Endothelial cell of umbilical vein (primary cell): ENCODE measurements around the gene ACSBG1. TPM values are rescaled to one million over a fixed set of nuclear protein-coding genes. Genes with fewer than 3 reads are reported as not detected.

Experiments used
- BruUV-seq: library from RNA; stranded (reverse); fragments of 400-500 nt; replicated peaks from 2 replicates; lab custom pipeline; 2021; lab: Mats Ljungman, UMichigan
- CTCF ChIA-PET: fragments of 300-600, 350-600 bp; sonication (Branson Sonifier 250); formaldehyde crosslinking; loops from one replicate; lab custom pipeline; 2021; ENCODE audit warnings: antibody characterized with exemption, inconsistent platforms; lab: Charles Lee
- POLR2A ChIA-PET: fragments of 300-600, 350-600 bp; sonication (Branson Sonifier 250); formaldehyde crosslinking; loops from one replicate; lab custom pipeline; 2021; ENCODE audit warnings: antibody characterized with exemption, inconsistent platforms; lab: Charles Lee
- DNase-seq: peaks from one replicate; pipeline ENCODE4 v3.0.0-alpha.2; 2011; ENCODE audit warnings: low read depth, low spot score
- FAIRE-seq: peaks from 2 replicates; lab custom pipeline; 2011; peaks lifted over from hg19 to GRCh38; lab: Jason Lieb, UNC
- H2AFZ ChIP-seq: 2 replicates; pipeline ENCODE4 v1.6.0; 2012; ENCODE audit warnings: low read depth, low read length, control low read depth, inconsistent platforms
- H3K27ac ChIP-seq: 2 replicates; pipeline ENCODE4 v1.5.1; 2011; ENCODE audit warnings: low read depth, mild to moderate bottlenecking, control low read depth, low read length, moderate library complexity; ENCODE audit not compliant: insufficient read depth
- H3K27me3 ChIP-seq, 2 experiments: 2 replicates each; pipeline versions ENCODE4 v1.6.0 to v1.6.1; 2011; ENCODE audit warnings: low read length in 2 of 2, mixed read lengths in 1 of 2; ENCODE audit not compliant: control insufficient read depth in 2 of 2, insufficient read depth in 2 of 2
- H3K36me3 ChIP-seq, 2 experiments: 2 replicates in 1 of 2; 3 replicates in 1 of 2; pipeline ENCODE4 v1.5.1; 2011; ENCODE audit warnings: low read length in 2 of 2, mild to moderate bottlenecking in 1 of 2, moderate library complexity in 1 of 2; ENCODE audit not compliant: control insufficient read depth in 2 of 2, insufficient read depth in 2 of 2; ENCODE audit errors: extremely low read depth in 1 of 2
- H3K4me1 ChIP-seq: 3 replicates; pipeline ENCODE4 v1.5.1; 2011; ENCODE audit warnings: mild to moderate bottlenecking, low read length; ENCODE audit not compliant: control insufficient read depth, insufficient read depth; ENCODE audit errors: extremely low read depth
- H3K4me2 ChIP-seq: 2 replicates; pipeline ENCODE4 v1.6.1; 2011; ENCODE audit warnings: low read length, control low read depth, mixed read lengths; ENCODE audit not compliant: insufficient read depth
- H3K4me3 ChIP-seq, 3 experiments: fragments of 200-600 bp in 1 of 3; sonication (generic), shearing (Covaris generic) in 1 of 3; replicated peaks in 1 of 3; 2 replicates each; pipeline ENCODE4 v1.5.1; 2011 to 2016; ENCODE audit warnings: control low read depth in 3 of 3, low read length in 3 of 3, mild to moderate bottlenecking in 2 of 3, inconsistent platforms in 1 of 3, low read depth in 1 of 3, moderate library complexity in 1 of 3; ENCODE audit not compliant: insufficient read depth in 1 of 3
- H3K79me2 ChIP-seq: 2 replicates; pipeline ENCODE4 v1.6.0; 2012; ENCODE audit warnings: low read length, inconsistent platforms; ENCODE audit not compliant: control insufficient read depth, insufficient read depth
- H3K9ac ChIP-seq: replicated peaks from 2 replicates; pipeline ENCODE3; 2011; ENCODE audit warnings: low read length, control low read depth; ENCODE audit not compliant: insufficient read depth; ENCODE audit errors: extremely low read depth
- H3K9me1 ChIP-seq: replicated peaks from 3 replicates; pipeline ENCODE4 v1.6.0; 2011; ENCODE audit warnings: mild to moderate bottlenecking, low read length; ENCODE audit not compliant: control insufficient read depth, insufficient read depth; ENCODE audit errors: extremely low read depth
- H3K9me3 ChIP-seq: replicated peaks from 2 replicates; pipeline ENCODE4 v1.5.1; 2012; ENCODE audit warnings: low read length, inconsistent platforms; ENCODE audit not compliant: control insufficient read depth, insufficient read depth
- H4K20me1 ChIP-seq: replicated peaks from 2 replicates; pipeline ENCODE3; 2011; ENCODE audit warnings: mild to moderate bottlenecking, low read length; ENCODE audit not compliant: control insufficient read depth, insufficient read depth; ENCODE audit errors: extremely low read depth
- EZH2 ChIP-seq: IDR thresholded peaks from 2 replicates; pipeline ENCODE4 v1.6.1; 2012; ENCODE audit warnings: borderline replicate concordance, low read depth, mild to moderate bottlenecking, moderate library complexity, low read length, inconsistent platforms; ENCODE audit not compliant: severe bottlenecking
- FOS ChIP-seq: IDR thresholded peaks from 2 replicates; pipeline ENCODE4 v1.6.1; 2011; ENCODE audit warnings: mild to moderate bottlenecking, low read length, moderate library complexity, borderline replicate concordance; ENCODE audit not compliant: insufficient read depth
- GATA2 ChIP-seq: IDR thresholded peaks from 2 replicates; pipeline ENCODE4 v1.7.0; 2011; ENCODE audit warnings: low read depth, mild to moderate bottlenecking, moderate library complexity, mixed read lengths, low read length; ENCODE audit not compliant: insufficient read length, insufficient read depth
- JUN ChIP-seq: IDR thresholded peaks from 2 replicates; pipeline ENCODE4 v1.6.1; 2011; ENCODE audit warnings: borderline replicate concordance, low read depth; ENCODE audit not compliant: insufficient read length, insufficient read depth
- MYC ChIP-seq: IDR thresholded peaks from one replicate; pipeline ENCODE4 v1.6.1; 2011; ENCODE audit warnings: mild to moderate bottlenecking, low read depth, low read length
- POLR2A ChIP-seq: IDR thresholded peaks from 2 replicates; pipeline ENCODE4 v1.6.1; 2012; ENCODE audit warnings: low read depth, mild to moderate bottlenecking, control low read depth, low read length
- POLR2AphosphoS5 ChIP-seq: IDR thresholded peaks from 2 replicates; pipeline ENCODE4 v1.6.1; 2012; ENCODE audit warnings: low read depth, mild to moderate bottlenecking, control low read depth, low read length, moderate library complexity; ENCODE audit not compliant: insufficient read depth
- dilution Hi-C: fragments of 300-500 bp; cut with MboI; formaldehyde crosslinking; loops from one replicate; pipeline ENCODE4 v1.15.0; 2019; ENCODE audit warnings: low sequenced_read_pairs; ENCODE audit not compliant: extremely low pct_ligation_motif_present
- intact Hi-C: fragments of 100-400 bp; cut with micrococcal nuclease; formaldehyde crosslinking; loops from one replicate; pipeline ENCODE4 v1.10.0; 2022
- polyA plus RNA-seq, 4 experiments: library from polyadenylated mRNA; depleted of rRNA in 3 of 4; stranded (reverse) in 3 of 4; unstranded in 1 of 4; fragments of >200 nt; gene quantifications; 2 replicates each; pipeline versions ENCODE4 v1.2.1 to v1.2.3, GENCODE V29; 2011 to 2012; ENCODE audit warnings: missing spikeins in 1 of 4
- total RNA-seq: library from RNA; stranded (reverse); gene quantifications from 2 replicates; pipeline ENCODE4 v1.2.3, GENCODE V29; 2021
- TF ChIP-seq, protein P1 (sequence below), 2 donors: IDR thresholded peaks; 1 replicate in 1 of 2; 2 replicates in 1 of 2; pipeline ENCODE4 v1.5.1; 2011; ENCODE audit warnings: low read length in 2 of 2, mild to moderate bottlenecking in 2 of 2, moderate library complexity in 2 of 2, control low read depth in 1 of 2, inconsistent platforms in 1 of 2, low read depth in 1 of 2; ENCODE audit not compliant: insufficient read depth in 1 of 2; ENCODE audit errors: extremely low read depth in 1 of 2
- TF ChIP-seq, protein P2 (sequence below): IDR thresholded peaks from 2 replicates; pipeline ENCODE4 v1.6.1; 2011; ENCODE audit not compliant: insufficient read depth, insufficient read length

ACSBG1 gene
- total and polyA plus RNA-seq, 2 donors (not counting 3 experiments of a cell fraction or from before 2014, with no cell fraction given) = not detected

DNA sequence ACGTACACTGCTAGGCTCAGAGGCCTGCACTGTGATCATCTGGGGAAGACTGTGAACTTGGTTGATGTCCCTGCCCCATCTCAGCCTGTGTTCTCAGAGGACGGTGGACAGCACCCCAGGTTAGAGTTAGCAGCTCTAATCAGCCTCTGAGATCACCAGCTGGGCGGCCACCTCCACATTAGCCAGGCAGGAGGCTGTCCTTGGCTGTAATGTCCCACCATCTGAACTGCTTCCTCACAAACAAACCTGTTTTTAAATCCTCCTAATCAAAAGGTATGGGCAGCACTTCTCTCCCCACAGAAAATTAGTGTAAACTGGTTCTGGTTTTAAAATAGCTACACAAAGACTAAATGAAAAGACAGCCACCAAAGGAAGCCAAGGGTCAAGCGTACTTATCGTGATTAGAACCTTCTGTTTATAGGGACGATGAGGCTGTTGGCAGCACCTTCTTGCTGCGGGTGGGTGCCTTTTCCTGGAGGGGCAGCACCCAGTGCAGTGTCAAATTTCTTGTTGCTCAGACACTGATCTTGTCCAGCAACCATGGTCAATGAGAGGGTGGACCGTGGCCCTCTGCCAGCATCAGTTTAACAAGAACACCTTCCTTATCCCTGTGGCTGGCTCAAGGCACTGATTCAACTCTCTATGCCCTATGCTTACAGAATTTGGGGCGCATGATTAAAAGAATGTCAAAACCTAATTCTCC, 24.6 kb downstream of the ACSBG1 start:
- CTCF ChIA-PET = interaction anchor here (1.9 kb wide), 1 partner anchor 15 kb away, joined by 4 read pairs; no protein-coding TSS in a partner anchor
- intact Hi-C loops = no loop called here
- FAIRE-seq (no peak), DNase-seq (no peak)
- H3K9me1 ChIP-seq = no peaks in the 10 kb centered on the region
- dilution Hi-C loops = no loop called here
- POLR2A ChIA-PET = no interaction called here
- H3K9me3 ChIP-seq = no peaks in the 10 kb centered on the region
- no peak overlapping the region for H2AFZ ChIP-seq
- peaks cover 5% of the 10 kb centered on the region for H3K4me1 ChIP-seq
- H3K4me2 ChIP-seq = no peak overlapping the region
- H3K79me2 ChIP-seq = no peaks in the 10 kb centered on the region
- no peaks in the 10 kb centered on the region for H3K36me3 ChIP-seq
- no peak for TF ChIP-seq JUN
- no peak for TF ChIP-seq GATA2
- TF ChIP-seq FOS = no peak
- no peak for TF ChIP-seq MYC
- H3K27ac ChIP-seq = no peak overlapping the region
- no peak overlapping the region for H3K9ac ChIP-seq
- no peaks in the 10 kb centered on the region for H4K20me1 ChIP-seq
- H3K27me3 ChIP-seq = no peaks in the 10 kb centered on the region
- BruUV-seq = no TSS peak
- H3K4me3 ChIP-seq = no peak overlapping the region

DNA sequence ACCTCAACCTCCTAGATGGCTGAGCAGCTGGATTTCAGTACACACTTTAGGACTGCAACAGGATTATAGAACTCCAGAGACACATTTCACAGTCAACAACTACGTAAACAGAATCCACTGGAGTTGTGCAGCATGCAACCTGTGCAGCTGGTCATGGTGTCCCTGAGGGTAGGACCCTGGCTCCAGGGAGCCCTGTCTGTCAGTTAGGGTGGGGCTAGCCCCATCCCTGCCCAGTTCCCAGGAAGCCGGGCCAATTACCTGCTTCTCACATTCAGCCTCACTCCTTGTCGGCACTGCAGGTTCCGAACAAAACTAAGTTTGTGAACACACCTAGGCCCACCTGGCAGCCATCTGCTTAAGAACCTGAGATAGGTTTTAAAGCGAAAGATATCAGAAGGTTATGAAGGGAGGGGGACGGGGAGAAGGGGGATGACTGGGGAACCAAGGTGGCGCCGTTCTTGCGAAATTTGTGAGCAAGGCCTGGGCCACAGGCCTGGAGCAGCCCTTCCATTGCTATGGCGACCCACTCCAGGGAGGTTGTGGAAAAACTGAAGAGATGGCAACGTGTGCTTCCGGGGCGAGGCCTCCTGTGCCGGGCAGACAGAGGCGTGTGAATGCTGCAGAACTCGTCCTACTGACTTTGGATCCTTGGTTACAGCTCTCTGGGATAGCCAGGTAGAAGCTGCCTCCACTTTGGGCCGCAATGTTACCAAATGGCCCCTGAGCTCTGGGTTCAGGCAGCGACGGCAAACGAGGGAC, 25.3 kb downstream of the ACSBG1 start:
- FAIRE-seq = no peak
- no peak overlapping the region for H3K9ac ChIP-seq
- H2AFZ ChIP-seq = no peak overlapping the region
- H3K27me3 ChIP-seq = no peaks in the 10 kb centered on the region
- peaks cover 5% of the 10 kb centered on the region for H3K4me1 ChIP-seq
- no peak overlapping the region for H3K4me3 ChIP-seq
- H3K9me3 ChIP-seq = no peaks in the 10 kb centered on the region
- no peaks in the 10 kb centered on the region for H3K9me1 ChIP-seq
- H3K4me2 ChIP-seq = no peak overlapping the region
- H3K79me2 ChIP-seq = no peaks in the 10 kb centered on the region
- no peaks in the 10 kb centered on the region for H4K20me1 ChIP-seq
- intact Hi-C loops (no loop called here), dilution Hi-C loops (no loop called here)
- POLR2A ChIA-PET = no interaction called here
- CTCF ChIA-PET = interaction anchor here (0.9 to 1.9 kb wide), 2 partner anchors 13 to 14 kb away, joined by 3 to 4 read pairs; no protein-coding TSS in a partner anchor
- DNase-seq = no peak
- no TSS peak for BruUV-seq
- H3K36me3 ChIP-seq = no peaks in the 10 kb centered on the region
- H3K27ac ChIP-seq = no peak overlapping the region
- TF ChIP-seq MYC (no peak), EZH2 (no peak), GATA2 (no peak), JUN (no peak), POLR2AphosphoS5 (no peak), POLR2A (no peak), FOS (no peak)
- TF ChIP-seq, protein P1, sequence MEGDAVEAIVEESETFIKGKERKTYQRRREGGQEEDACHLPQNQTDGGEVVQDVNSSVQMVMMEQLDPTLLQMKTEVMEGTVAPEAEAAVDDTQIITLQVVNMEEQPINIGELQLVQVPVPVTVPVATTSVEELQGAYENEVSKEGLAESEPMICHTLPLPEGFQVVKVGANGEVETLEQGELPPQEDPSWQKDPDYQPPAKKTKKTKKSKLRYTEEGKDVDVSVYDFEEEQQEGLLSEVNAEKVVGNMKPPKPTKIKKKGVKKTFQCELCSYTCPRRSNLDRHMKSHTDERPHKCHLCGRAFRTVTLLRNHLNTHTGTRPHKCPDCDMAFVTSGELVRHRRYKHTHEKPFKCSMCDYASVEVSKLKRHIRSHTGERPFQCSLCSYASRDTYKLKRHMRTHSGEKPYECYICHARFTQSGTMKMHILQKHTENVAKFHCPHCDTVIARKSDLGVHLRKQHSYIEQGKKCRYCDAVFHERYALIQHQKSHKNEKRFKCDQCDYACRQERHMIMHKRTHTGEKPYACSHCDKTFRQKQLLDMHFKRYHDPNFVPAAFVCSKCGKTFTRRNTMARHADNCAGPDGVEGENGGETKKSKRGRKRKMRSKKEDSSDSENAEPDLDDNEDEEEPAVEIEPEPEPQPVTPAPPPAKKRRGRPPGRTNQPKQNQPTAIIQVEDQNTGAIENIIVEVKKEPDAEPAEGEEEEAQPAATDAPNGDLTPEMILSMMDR (IDR thresholded peaks at IDR 0.05; ENCODE audit: extremely low read depth in 1 of 2, insufficient read depth in 1 of 2, low read depth in 1 of 2, low read length in 2 of 2) = no peak
- TF ChIP-seq, protein P2, sequence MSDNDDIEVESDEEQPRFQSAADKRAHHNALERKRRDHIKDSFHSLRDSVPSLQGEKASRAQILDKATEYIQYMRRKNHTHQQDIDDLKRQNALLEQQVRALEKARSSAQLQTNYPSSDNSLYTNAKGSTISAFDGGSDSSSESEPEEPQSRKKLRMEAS = no peak
